GM12875 (cell line): ENCODE measurements around the gene CILP.

Experiments used
- H3K4me3 ChIP-seq: one replicate; pipeline ENCODE4 v1.5.1; 2011; ENCODE audit warnings: low read depth, low read length, control low read depth
- TF ChIP-seq, protein P1 (sequence below): IDR thresholded peaks from 2 replicates; pipeline ENCODE4 v1.5.1; 2011; ENCODE audit warnings: low read depth, mild to moderate bottlenecking, control low read depth, inconsistent platforms, low read length, moderate library complexity, borderline replicate concordance; ENCODE audit not compliant: insufficient read depth

Gene CILP

DNA sequence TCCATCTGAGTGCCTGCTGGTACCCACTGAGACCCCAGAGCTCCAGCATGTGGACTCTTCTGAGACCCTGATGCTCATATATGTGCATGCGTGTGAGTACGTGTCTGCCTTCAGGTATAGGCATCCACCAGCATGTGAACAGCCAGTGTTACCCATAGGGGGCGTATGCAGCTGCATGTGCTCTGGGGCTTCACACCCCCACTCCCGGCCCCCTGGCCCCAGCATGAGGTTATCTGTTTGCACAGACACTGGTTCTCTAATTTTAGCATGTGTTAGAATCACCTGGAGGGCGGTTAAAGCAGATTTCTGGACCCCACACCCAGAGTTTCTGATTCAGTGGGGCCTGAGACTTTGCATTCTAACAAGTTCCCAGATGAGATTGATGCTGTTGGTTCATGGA is 824 bp upstream of the CILP start:
- TF ChIP-seq, protein P1, sequence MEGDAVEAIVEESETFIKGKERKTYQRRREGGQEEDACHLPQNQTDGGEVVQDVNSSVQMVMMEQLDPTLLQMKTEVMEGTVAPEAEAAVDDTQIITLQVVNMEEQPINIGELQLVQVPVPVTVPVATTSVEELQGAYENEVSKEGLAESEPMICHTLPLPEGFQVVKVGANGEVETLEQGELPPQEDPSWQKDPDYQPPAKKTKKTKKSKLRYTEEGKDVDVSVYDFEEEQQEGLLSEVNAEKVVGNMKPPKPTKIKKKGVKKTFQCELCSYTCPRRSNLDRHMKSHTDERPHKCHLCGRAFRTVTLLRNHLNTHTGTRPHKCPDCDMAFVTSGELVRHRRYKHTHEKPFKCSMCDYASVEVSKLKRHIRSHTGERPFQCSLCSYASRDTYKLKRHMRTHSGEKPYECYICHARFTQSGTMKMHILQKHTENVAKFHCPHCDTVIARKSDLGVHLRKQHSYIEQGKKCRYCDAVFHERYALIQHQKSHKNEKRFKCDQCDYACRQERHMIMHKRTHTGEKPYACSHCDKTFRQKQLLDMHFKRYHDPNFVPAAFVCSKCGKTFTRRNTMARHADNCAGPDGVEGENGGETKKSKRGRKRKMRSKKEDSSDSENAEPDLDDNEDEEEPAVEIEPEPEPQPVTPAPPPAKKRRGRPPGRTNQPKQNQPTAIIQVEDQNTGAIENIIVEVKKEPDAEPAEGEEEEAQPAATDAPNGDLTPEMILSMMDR: peak; percentile 73; the same call in 1 of the 2 replicates

DNA sequence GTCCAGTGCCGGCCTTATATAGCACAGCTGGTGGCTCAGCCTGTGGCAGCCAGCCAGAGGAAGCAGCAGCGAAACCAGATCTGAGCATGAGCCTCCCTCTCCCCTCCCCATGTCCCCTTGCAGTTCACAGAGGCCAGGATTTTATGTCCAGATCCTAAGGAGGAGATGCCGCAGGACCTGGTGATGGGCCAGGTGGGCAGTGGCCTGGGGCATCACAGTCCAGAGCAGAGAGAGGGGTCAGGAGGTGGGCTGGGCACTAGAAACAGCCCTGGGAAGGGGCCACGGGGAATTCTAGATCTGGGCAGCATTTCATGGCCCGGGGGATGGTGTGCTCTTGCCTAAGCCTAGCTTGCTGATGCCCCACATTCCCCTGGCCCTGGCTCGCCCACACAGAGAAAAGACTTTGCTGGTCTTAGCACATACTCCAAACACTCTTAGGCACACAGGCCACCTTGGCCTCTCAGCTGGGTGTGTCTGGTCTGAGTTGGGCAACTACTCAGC is 259 bp upstream of the CILP start:
- TF ChIP-seq, protein P1: no peak
- no peak overlapping the region for H3K4me3 ChIP-seq

More for the DNA sequence above, 824 bp upstream of the CILP start:
- no peak overlapping the region for H3K4me3 ChIP-seq

DNA sequence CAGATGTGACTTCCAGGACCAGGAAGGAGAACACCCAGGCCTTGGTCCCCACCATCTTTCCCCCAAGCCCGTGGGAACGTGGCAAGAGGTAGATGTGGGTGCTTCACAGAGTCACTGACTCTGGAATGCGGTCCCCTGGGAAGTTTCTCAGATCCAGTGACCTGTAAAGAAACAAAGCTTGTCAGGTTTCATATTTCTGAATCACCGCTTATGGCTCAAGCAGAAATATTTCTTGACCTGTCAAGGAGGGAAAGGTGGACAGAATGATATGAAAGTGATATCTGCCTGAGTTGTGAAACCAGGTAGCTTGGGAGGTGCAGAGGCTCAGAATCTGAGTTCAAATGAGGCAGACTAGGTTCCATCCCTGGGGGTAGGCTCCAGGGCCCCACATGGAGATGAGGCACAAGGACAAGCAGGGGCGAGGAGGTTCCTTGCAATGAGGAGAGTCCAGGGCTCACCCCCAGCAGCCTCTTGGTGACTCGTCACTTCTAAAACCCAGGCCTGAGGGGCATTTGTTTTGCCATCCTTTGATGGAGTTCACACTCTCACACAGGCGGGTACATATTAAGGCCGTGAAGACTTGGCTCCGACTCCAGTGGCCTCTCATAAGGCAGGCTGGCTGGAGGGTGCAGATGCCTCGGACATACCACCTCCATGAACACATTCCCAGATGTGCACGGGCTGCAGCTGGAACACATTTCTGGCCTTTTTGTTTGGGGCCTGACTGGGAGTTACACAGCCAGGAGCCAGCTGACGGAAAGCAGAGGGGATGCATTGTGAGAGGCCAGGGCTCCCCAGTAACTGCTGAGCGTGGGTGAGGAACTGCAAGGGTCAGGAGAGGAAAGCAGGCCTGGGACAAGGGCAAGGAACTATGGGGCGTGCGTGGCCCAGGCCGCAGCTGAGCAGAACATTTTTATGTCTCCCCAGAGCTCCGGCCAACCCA is 1.3 kb downstream of the CILP start:
- TF ChIP-seq, protein P1: no peak
- no peak overlapping the region for H3K4me3 ChIP-seq

DNA sequence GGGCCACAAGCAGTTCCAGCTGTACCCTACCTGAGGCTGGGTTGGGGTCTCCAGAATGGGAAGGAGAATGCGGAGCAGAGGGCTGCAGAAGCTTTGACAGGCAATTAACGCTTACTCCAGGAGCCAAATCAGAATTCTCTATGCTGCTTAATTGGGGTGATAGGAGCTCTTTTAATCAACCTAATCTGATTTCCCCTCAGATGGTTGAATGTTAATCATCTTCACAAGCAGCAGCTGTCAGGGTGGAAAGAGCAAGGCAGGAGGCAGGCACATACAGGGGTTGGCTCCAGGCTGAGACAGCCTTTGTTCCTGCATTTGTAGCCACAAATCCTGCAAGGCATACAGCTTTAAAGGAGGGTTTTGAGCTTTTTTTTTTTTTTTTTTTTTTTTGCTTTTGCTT is 2.6 kb downstream of the CILP start:
- no peak overlapping the region for H3K4me3 ChIP-seq
- TF ChIP-seq, protein P1: no peak

DNA sequence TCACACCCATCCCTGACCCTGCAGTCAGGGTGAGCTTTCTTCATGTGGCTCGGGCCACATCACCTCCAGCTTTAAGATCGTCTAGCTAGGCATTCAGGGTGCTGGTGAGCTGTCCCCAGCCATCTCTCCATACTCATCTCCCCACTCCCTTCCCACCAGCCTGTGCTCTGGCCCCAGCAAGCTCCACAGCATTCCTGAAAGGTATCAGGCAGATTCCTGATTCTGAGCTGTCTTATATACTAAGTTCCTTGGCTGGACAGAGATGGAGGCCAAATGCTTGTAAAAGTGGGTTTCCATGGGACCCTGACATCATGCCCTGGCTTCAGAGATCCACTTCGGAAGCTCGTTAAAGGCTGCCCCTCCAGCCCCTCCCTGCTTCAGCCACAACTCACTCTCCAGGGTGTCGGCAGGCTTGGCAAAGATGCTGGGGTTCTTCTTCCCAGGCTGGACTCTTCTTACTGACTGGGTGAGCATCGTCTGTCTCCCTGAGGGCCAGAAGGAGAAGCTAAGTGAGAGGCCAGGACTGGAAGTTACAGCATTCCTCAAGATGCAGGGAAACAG is 3.9 kb downstream of the CILP start:
- TF ChIP-seq, protein P1: no peak
- H3K4me3 ChIP-seq: no peak overlapping the region

DNA sequence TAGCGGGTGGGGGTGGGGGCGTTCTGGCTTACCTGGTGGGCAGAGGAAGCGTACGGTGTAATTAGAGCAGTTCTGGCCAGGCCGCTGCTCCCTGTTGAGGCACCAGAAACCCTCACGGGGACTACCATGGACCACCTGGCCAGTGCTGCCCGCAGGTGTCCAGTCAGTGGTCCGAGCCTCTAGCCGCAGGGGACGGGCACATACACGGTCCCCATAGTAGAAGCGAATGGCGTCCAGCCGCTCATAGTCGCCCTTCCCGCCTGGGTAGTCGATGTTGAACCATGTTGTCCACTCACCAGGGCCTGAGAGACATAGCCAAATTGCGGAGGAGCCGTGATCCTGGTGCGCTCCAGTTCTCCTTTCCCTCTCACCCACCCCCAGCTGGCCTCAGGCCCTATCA is 4.5 kb downstream of the CILP start:
- H3K4me3 ChIP-seq: no peak overlapping the region
- TF ChIP-seq, protein P1: no peak
